HepG2 (cell line): Measurements from ENCODE around the gene PMFBP1. TPM values are rescaled to one million over a fixed set of nuclear protein-coding genes. Genes with fewer than 3 reads are reported as not detected.
A peak's percentile ranks its signal among the peaks of the same experiment; 100 is the strongest.

Source experiments
- ATAC-seq: fragments of 200-7000 bp; cut with Tn5 transposase; 3 replicates; pipeline ENCODE4 v1.9.1; 2020; ENCODE audit warnings: mild to moderate bottlenecking, moderate library complexity
- BruUV-seq: library from RNA; stranded (reverse); fragments of 400-500 nt; replicated peaks from 2 replicates; lab custom pipeline; 2021; lab: Mats Ljungman, UMichigan
- CTCF ChIA-PET: fragments of 300-600 bp; formaldehyde crosslinking; extraction: SDS; loops from one replicate; lab custom pipeline; 2021; ENCODE audit warnings: low total read pairs, inconsistent platforms, low intra/inter-chr PET ratio; lab: Yijun Ruan, JAX
- POLR2A ChIA-PET: fragments of 350-600 bp; sonication (Branson Sonifier 250); formaldehyde crosslinking; loops from one replicate; lab custom pipeline; 2020; ENCODE audit warnings: antibody characterized with exemption, inconsistent platforms; lab: Yijun Ruan, JAX
- DNase-seq: peaks from one replicate; pipeline ENCODE4 v3.0.0-alpha.2; 2015; ENCODE audit warnings: low spot score
- FAIRE-seq: peaks from 3 replicates; lab custom pipeline; 2011; peaks lifted over from hg19 to GRCh38; lab: Jason Lieb, UNC
- H2AFZ ChIP-seq: one replicate; pipeline ENCODE4 v1.6.1; 2011; ENCODE audit warnings: low read length, inconsistent platforms
- H3K27ac ChIP-seq: fragments of 300-600 bp; 3 replicates; pipeline ENCODE4 v1.8.0; 2011; ENCODE audit warnings: mixed run types, mild to moderate bottlenecking, mixed read lengths, low read length, inconsistent platforms; ENCODE audit not compliant: insufficient read depth; ENCODE audit errors: extremely low read length
- H3K27me3 ChIP-seq, 2 experiments: fragments of 200-600 bp in 1 of 2; 2 replicates in 1 of 2; 3 replicates in 1 of 2; pipeline versions ENCODE4 v1.6.0 to v1.8.0; 2011; ENCODE audit warnings: low read length in 2 of 2, mild to moderate bottlenecking in 2 of 2, moderate library complexity in 2 of 2, inconsistent platforms in 1 of 2; ENCODE audit not compliant: insufficient read depth in 2 of 2, control insufficient read depth in 1 of 2
- H3K36me3 ChIP-seq, 2 experiments: fragments of 200-600 bp in 1 of 2; replicated peaks in 1 of 2; 2 replicates in 1 of 2; 3 replicates in 1 of 2; pipeline versions ENCODE4 v1.5.1 to v1.8.0; 2011; ENCODE audit warnings: low read length in 2 of 2, inconsistent platforms in 1 of 2; ENCODE audit not compliant: insufficient read depth in 2 of 2, control insufficient read depth in 1 of 2
- H3K4me1 ChIP-seq: 2 replicates; pipeline ENCODE4 v1.5.1; 2012; ENCODE audit warnings: low read length, inconsistent platforms; ENCODE audit not compliant: insufficient read depth
- H3K4me2 ChIP-seq: 2 replicates; pipeline ENCODE4 v1.6.0; 2011; ENCODE audit warnings: low read depth, low read length, inconsistent platforms
- H3K4me3 ChIP-seq, 3 experiments: fragments of 200-600 bp in 1 of 3; sonication (generic), shearing (Covaris generic) in 1 of 3; replicated peaks in 1 of 3; 2 replicates each; pipeline ENCODE4 v1.5.1; 2011 to 2016; ENCODE audit warnings: low read length in 3 of 3, inconsistent platforms in 2 of 3, low read depth in 2 of 3, mild to moderate bottlenecking in 2 of 3, control low read depth in 1 of 3, mixed read lengths in 1 of 3; ENCODE audit not compliant: insufficient read depth in 1 of 3
- H3K79me2 ChIP-seq: one replicate; pipeline ENCODE4 v1.6.1; 2011; ENCODE audit warnings: low read length, inconsistent platforms; ENCODE audit not compliant: insufficient read depth
- H3K9ac ChIP-seq: 2 replicates; pipeline ENCODE4 v1.6.0; 2011; ENCODE audit warnings: mild to moderate bottlenecking, low read depth, low read length, inconsistent platforms; ENCODE audit not compliant: insufficient read depth
- H3K9me3 ChIP-seq: 2 replicates; pipeline ENCODE4 v1.5.1; 2012; ENCODE audit warnings: mild to moderate bottlenecking, low read length
- H4K20me1 ChIP-seq: 2 replicates; pipeline ENCODE4 v1.6.0; 2011; ENCODE audit warnings: inconsistent platforms, mild to moderate bottlenecking, low read length, moderate library complexity; ENCODE audit not compliant: insufficient read depth
- AKAP8 ChIP-seq: sonication (generic); formaldehyde crosslinking; IDR thresholded peaks from 2 replicates; pipeline ENCODE4 v1.5.1; 2020; ENCODE audit warnings: mild to moderate bottlenecking, missing genetic modification reagents
- ATF2 ChIP-seq: sonication (generic); formaldehyde crosslinking; IDR thresholded peaks from 2 replicates; pipeline ENCODE4 v1.4.0; 2020; ENCODE audit warnings: missing genetic modification reagents
- BCL3 ChIP-seq: sonication (generic); formaldehyde crosslinking; IDR thresholded peaks from 2 replicates; pipeline ENCODE4 v1.5.1; 2020; ENCODE audit warnings: mild to moderate bottlenecking, missing genetic modification reagents, moderate library complexity
- EHMT2 ChIP-seq: fragments of 200-600 bp; sonication (generic); IDR thresholded peaks from 2 replicates; pipeline ENCODE4 v1.7.0; 2017; ENCODE audit warnings: antibody characterized with exemption, low read depth, low read length, borderline replicate concordance
- NRL ChIP-seq: sonication (generic); formaldehyde crosslinking; IDR thresholded peaks from 2 replicates; pipeline ENCODE4 v1.5.0; 2020; ENCODE audit warnings: missing genetic modification reagents, mild to moderate bottlenecking, moderate library complexity, borderline replicate concordance
- SAFB2 ChIP-seq: sonication (generic); formaldehyde crosslinking; IDR thresholded peaks from 2 replicates; pipeline ENCODE4 v1.5.1; 2020; ENCODE audit warnings: missing genetic modification reagents, low read depth, mild to moderate bottlenecking, borderline replicate concordance
- SP4 ChIP-seq: sonication (generic); formaldehyde crosslinking; IDR thresholded peaks from 2 replicates; pipeline ENCODE4 v1.8.1; 2023; ENCODE audit warnings: mild to moderate bottlenecking, missing genetic modification reagents
- SPEN ChIP-seq: sonication (generic); formaldehyde crosslinking; IDR thresholded peaks from 2 replicates; pipeline ENCODE4 v1.5.1; 2020; ENCODE audit warnings: low read depth, mild to moderate bottlenecking, missing genetic modification reagents
- TCF7L2 ChIP-seq: IDR thresholded peaks from 2 replicates; pipeline ENCODE4 v1.6.1; 2011; ENCODE audit warnings: mild to moderate bottlenecking, low read depth, low read length, moderate library complexity
- ZFP91 ChIP-seq: sonication (generic); formaldehyde crosslinking; IDR thresholded peaks from 2 replicates; pipeline ENCODE4 v1.9.0; 2022; ENCODE audit warnings: missing genetic modification reagents, mild to moderate bottlenecking, borderline replicate concordance
- ZNF101 ChIP-seq: sonication (generic); formaldehyde crosslinking; IDR thresholded peaks from 2 replicates; pipeline ENCODE4 v1.4.0; 2020; ENCODE audit warnings: mild to moderate bottlenecking, low read depth, missing genetic modification reagents, borderline replicate concordance
- ZNF160 ChIP-seq: sonication (generic); formaldehyde crosslinking; IDR thresholded peaks from 2 replicates; pipeline ENCODE4 v1.8.0; 2022; ENCODE audit warnings: mild to moderate bottlenecking, inconsistent platforms, missing genetic modification reagents
- ZNF350 ChIP-seq: sonication (generic); formaldehyde crosslinking; IDR thresholded peaks from 2 replicates; pipeline ENCODE4 v1.4.0; 2020; ENCODE audit warnings: mild to moderate bottlenecking, low read depth, missing genetic modification reagents, borderline replicate concordance
- ZNF441 ChIP-seq: sonication (generic); formaldehyde crosslinking; IDR thresholded peaks from 2 replicates; pipeline ENCODE4 v1.7.0; 2021; ENCODE audit warnings: missing genetic modification reagents, borderline replicate concordance
- ZNF501 ChIP-seq: sonication (generic); formaldehyde crosslinking; IDR thresholded peaks from 2 replicates; pipeline ENCODE4 v1.5.1; 2020; ENCODE audit warnings: mild to moderate bottlenecking, moderate library complexity, missing genetic modification reagents
- ZNF773 ChIP-seq: sonication (generic); formaldehyde crosslinking; IDR thresholded peaks from 2 replicates; pipeline ENCODE4 v1.4.0; 2020; ENCODE audit warnings: missing genetic modification reagents, borderline replicate concordance
- WGBS: methylation state at CpG from one replicate; pipeline ENCODE4 v1.1.6; 2017; ENCODE audit warnings: low lambda C conversion rate; 5-methylcytosine and 5-hydroxymethylcytosine counted together
- in situ Hi-C: cut with HindIII; loops from 2 replicates; pipeline ENCODE4 v1.10.0; 2017; ENCODE audit warnings: low pct_unique_long_range_greater_than_20kb; ENCODE audit not compliant: extremely low pct_ligation_motif_present
- intact Hi-C: fragments of 100-400 bp; cut with micrococcal nuclease; formaldehyde crosslinking; loops from one replicate; pipeline ENCODE4 v1.10.0; 2022; ENCODE audit not compliant: unreplicated experiment
- polyA plus RNA-seq, 8 experiments: library from polyadenylated mRNA; depleted of rRNA in 3 of 8; stranded (reverse) in 7 of 8; unstranded in 1 of 8; fragments of >200 nt; fragmentation: Illumina TruSeq in 4 of 8; extraction: Trizol in 4 of 8; gene quantifications; 2 replicates each; pipeline versions ENCODE4 v1.2.1 to v1.2.3, GENCODE V29; 2011 to 2016; ENCODE audit warnings: low read depth in 4 of 8, missing spikeins in 1 of 8, mixed read lengths in 1 of 8; ENCODE audit not compliant: insufficient read depth in 1 of 8
- total RNA-seq, 5 experiments: library from RNA; depleted of rRNA; stranded (reverse); fragments of >200 nt; fragmentation: Illumina TruSeq; extraction: Trizol; gene quantifications; 2 replicates each; pipeline ENCODE4 v1.2.3, GENCODE V29; 2016; ENCODE audit warnings: low read depth in 1 of 5

PMFBP1 gene
- total and polyA plus RNA-seq, 2 of the 13 experiments (the other 11 are each of a cell fraction or from before 2014, with no cell fraction given), result 1.9 to 3.8 TPM

GRCh38 chr16:72125635-72126428, 46.1 kb downstream of the PMFBP1 start:
- intact Hi-C loops, result loop anchor here (1.0 kb wide), 3 partner anchors 24 to 341 kb away; no protein-coding TSS in a partner anchor
- peaks cover 26% of the 10 kb centered on the region for H3K4me1 ChIP-seq
- no peak for TF ChIP-seq ZNF101
- TF ChIP-seq EHMT2, result peak; percentile 47; the same call in 1 of the 2 replicates
- TF ChIP-seq NRL (CRISPR knock-in tag), result 0 out of 2 replicates have a peak, but pooled peaks have one; percentile 29
- peak; percentile 43; the same call in 1 of the 2 replicates for TF ChIP-seq SP4 (CRISPR knock-in tag)
- TF ChIP-seq ATF2, result no peak
- TF ChIP-seq SAFB2, result 0 out of 2 replicates have a peak, but pooled peaks have one; percentile 6
- no peak for TF ChIP-seq ZNF773
- TF ChIP-seq ZNF441, result 0 out of 2 replicates have a peak, but pooled peaks have one; percentile 1
- 0 out of 2 replicates have a peak, but pooled peaks have one; percentile 47 for TF ChIP-seq BCL3 (CRISPR knock-in tag)
- TF ChIP-seq ZNF501 (CRISPR knock-in tag), result peak; percentile 13; the same call in 1 of the 2 replicates
- TF ChIP-seq AKAP8, result 0 out of 2 replicates have a peak, but pooled peaks have one; percentile 1
- no peak for TF ChIP-seq TCF7L2
- peak; percentile 6; the same call in 1 of the 2 replicates for TF ChIP-seq SPEN (CRISPR knock-in tag)
- 0 out of 2 replicates have a peak, but pooled peaks have one; percentile 6 for TF ChIP-seq ZFP91 (CRISPR knock-in tag)
- no peak for TF ChIP-seq ZNF160
- peak; percentile 2; the same call in 1 of the 2 replicates for TF ChIP-seq ZNF350 (CRISPR knock-in tag)
- ChIA-PET POLR2A (no interaction called here), CTCF (interaction anchor here (2.3 kb wide), 1 partner anchor 24 kb away, joined by 27 read pairs; no protein-coding TSS in a partner anchor)
- ATAC-seq (no peak), DNase-seq (no peak), FAIRE-seq (no peak)
- no peaks in the 10 kb centered on the region for H3K9me3 ChIP-seq
- H3K27me3 ChIP-seq, result no peaks in the 10 kb centered on the region
- no peak overlapping the region for H2AFZ ChIP-seq
- no peaks in the 10 kb centered on the region for H3K79me2 ChIP-seq
- H3K27ac ChIP-seq, result peak overlapping the region; percentile 53
- no peak overlapping the region for H3K9ac ChIP-seq
- H4K20me1 ChIP-seq, result no peaks in the 10 kb centered on the region
- 91% methylated on average over 9 of the region's 9 CpGs for WGBS
- BruUV-seq, result no TSS peak
- H3K36me3 ChIP-seq, result no peaks in the 10 kb centered on the region; a peak in 2 of 5 replicates
- in situ Hi-C loops, result loop anchor here (5.0 kb wide), 1 partner anchor 341 kb away; no protein-coding TSS in a partner anchor
- no peak overlapping the region for H3K4me3 ChIP-seq
- H3K4me2 ChIP-seq, result peak overlapping the region; percentile 32
